Stomach (tissue), 4 donors: Measurements from ENCODE around the gene FAM222B.

ENCODE experiments used
- CTCF ChIP-seq, 7 experiments: fragments of 450-650 bp in 4 of 7; fragments of 200-600 bp in 3 of 7; sonication (generic) in 3 of 7; IDR thresholded peaks; one replicate each; pipeline ENCODE4 v1.5.1; 2016 to 2019; ENCODE audit warnings: antibody characterized with exemption in 7 of 7, control low read depth in 2 of 7, mild to moderate bottlenecking in 1 of 7
- EP300 ChIP-seq: sonication (generic); formaldehyde crosslinking; IDR thresholded peaks from one replicate; pipeline ENCODE4 v1.6.1; 2017; ENCODE audit warnings: antibody characterized with exemption
- POLR2A ChIP-seq, 4 donors: fragments of 450-650 bp; IDR thresholded peaks; one replicate each; pipeline ENCODE4 v1.6.1; 2016; ENCODE audit warnings: antibody characterized with exemption in 4 of 4, control low read depth in 2 of 4, mild to moderate bottlenecking in 1 of 4, moderate library complexity in 1 of 4
- POLR2AphosphoS5 ChIP-seq, 3 donors: sonication (generic); formaldehyde crosslinking; IDR thresholded peaks; one replicate each; pipeline ENCODE4 v1.6.1; 2016; ENCODE audit warnings: antibody characterized with exemption in 3 of 3

- TF ChIP-seq EP300 (no peak), CTCF (IDR thresholded peaks at IDR 0.05) (no peak), POLR2AphosphoS5 (IDR thresholded peaks at IDR 0.05) (no peak), POLR2A (IDR thresholded peaks at IDR 0.05) (no peak)
These were observed 100.9 kb downstream of the FAM222B start for GRCh38 chr17:28741358-28742349.
